Epithelial cell of prostate (primary cell): ENCODE data around the gene MIS12.

ENCODE experiments used
- DNase-seq: peaks from one replicate; pipeline ENCODE4 v3.0.0-alpha.2; 2011; ENCODE audit warnings: low read depth, low spot score
- H3K27ac ChIP-seq: fragments of 450-650 bp; 2 replicates; pipeline ENCODE4 v1.5.1; 2017; ENCODE audit warnings: mild to moderate bottlenecking

MIS12 gene

GRCh38 chr17:5499476-5500231, 13.3 kb downstream of the MIS12 start:
- no peak overlapping the region for H3K27ac ChIP-seq
- no peak for DNase-seq

DNA sequence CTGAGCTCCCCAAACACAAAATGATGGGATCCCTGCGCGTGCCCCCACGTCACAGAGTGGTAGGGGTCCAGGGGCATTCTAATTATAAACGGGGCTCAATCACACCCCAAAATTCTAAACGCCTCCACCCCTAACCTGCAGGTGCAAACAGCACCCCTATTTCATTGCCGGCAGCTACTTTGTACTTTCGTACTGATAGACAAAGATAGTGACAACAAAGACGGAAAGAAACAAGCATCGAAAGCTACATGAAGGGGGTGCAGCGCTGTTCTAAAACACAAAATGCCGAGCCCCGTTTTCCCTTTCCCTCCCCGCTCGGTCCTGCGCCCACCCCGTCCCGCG, 13.9 kb downstream of the MIS12 start:
- DNase-seq, result no peak
- no peak overlapping the region for H3K27ac ChIP-seq

DNA sequence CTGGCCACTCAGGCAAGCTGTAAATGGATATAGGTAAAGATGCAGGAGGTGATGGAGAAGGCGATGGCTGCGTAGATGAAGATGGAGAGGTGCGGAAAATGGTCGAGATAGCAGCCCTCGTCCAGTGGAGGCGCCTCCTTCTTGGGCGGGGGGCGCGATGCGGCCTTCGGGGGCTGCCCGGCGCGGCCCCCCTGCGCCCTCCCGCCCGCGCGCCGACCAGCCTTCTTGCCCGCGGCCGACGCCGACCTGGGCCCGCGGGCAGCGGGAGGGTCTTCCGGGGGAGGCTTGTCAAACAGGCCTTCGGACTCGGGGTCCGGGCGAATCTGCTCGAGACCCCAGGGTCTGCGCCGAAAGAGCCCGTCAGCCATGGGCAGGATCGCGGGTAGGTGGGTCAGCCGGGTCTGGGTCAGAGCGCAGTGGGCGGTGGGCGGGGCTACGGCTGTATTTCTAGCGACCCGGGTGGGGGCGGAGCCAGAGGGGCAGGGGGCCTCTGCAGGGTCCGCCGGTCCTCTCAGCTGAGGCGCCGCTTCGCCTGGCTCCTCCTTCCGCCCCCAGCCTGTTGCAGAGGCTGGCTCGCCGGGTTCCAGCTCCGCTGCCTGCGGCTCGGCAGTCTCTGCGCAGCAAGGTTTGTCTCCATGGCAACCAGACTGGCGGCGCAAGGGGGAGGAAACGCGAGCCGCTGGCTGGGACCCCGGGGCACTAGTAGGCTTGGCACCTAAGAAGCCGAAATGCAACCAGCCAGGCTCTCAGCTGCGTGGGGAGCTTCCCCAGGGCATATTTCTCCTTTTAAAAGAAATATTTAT, 14.4 kb downstream of the MIS12 start:
- no peak overlapping the region for H3K27ac ChIP-seq
- DNase-seq, result no peak

GRCh38 chr17:5501685-5502084, 15.3 kb downstream of the MIS12 start:
- no peak overlapping the region for H3K27ac ChIP-seq
- DNase-seq, result no peak

DNA sequence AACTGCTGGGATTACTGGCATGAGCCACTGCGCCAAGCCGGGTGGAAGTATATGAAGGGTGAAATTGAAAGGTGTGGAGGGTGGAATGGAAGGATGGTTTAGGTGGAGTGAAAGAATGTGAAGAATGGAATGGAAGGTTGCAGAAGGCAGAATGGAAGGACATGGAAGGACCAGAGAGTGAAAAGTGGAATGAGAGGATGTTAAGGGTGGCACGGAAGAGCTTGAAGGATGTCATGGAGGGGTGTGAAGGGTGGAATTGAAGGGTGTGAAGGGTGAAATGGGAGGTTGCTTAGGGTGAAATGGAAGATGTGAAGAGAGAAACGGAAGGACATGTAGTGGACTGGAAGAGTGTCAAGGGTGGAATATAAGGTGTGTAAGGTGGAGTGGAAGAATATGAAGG, 16.2 kb downstream of the MIS12 start:
- no peak for DNase-seq
- no peak overlapping the region for H3K27ac ChIP-seq

DNA sequence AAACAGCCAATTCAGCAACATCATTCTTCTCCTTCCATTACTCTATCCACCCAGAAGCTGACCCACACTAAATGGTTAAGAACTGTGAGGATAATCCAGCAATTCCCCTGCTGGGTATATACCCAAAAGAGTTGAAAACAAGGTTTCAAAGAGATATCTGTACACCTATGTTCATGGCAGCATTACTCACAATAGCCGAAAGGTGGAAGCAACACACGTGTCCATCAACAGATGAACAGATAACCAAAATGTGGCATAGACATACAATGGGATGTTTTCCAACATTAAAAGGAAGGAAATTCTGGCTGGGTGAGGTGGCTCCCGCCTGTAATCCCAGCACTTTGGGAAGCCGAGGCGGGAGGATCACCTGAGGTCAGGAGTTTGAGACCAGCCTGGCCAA, 19.9 kb downstream of the MIS12 start:
- no peak for DNase-seq
- H3K27ac ChIP-seq, result no peak overlapping the region

GRCh38 chr17:5508810-5509209, 22.4 kb downstream of the MIS12 start:
- peak overlapping the region; percentile 39 for H3K27ac ChIP-seq
- DNase-seq, result peak; percentile 29

- H3K27ac ChIP-seq, result peak overlapping the region; percentile 39
- peak; percentile 8 for DNase-seq
These were observed 23.1 kb downstream of the MIS12 start for GRCh38 chr17:5509482-5509881.

- DNase-seq, result peak; percentile 67
- peak overlapping the region; percentile 22 for H3K27ac ChIP-seq
These were observed 24.4 kb downstream of the MIS12 start for GRCh38 chr17:5510771-5511170.

GRCh38 chr17:5511401-5512225, 25.2 kb downstream of the MIS12 start:
- DNase-seq, result no peak

DNA sequence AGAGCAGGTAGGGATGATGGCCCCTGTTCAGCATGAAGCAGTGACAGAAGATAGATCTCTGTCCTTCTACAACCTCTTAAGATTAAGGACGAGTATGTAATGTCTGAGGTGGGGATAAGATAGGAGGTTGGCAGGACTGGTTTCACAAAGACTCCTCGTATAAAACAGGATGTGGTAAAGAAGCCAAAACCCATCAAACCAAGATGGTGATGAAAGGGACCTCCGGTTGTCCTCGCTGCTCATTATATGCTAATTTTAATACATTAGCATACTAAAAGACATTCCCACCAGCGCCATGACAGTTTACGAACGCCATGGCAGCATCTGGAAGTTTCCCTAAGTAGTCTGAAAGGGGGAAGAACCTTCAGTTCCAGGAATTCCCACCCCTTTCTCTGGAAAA, 27.3 kb downstream of the MIS12 start:
- H3K27ac ChIP-seq, result no peak overlapping the region
- DNase-seq, result no peak

More at GRCh38 chr17:5511401-5512225, 25.2 kb downstream of the MIS12 start:
- H3K27ac ChIP-seq, result peak overlapping the region; percentile 22

DNA sequence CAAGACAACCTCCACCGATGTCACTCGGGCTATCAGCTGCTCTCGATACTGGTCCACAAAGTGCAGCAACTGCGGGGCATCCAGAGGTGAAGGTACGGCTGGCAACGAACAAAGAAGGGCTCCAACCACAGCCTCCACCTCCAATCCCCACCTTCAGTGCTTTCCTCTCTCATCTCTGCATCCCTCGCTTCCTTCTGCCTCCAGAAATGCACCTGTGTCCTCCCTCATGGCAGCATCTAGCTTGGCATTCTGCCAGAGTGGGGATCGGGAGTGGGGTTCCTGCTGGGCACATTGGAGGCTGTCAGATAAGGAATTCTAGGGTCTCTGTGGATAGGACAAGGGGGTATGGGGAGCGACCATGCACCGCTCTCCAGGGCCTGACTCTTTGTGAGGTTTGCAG, 28.6 kb downstream of the MIS12 start:
- DNase-seq, result no peak
- H3K27ac ChIP-seq, result no peak overlapping the region

DNA sequence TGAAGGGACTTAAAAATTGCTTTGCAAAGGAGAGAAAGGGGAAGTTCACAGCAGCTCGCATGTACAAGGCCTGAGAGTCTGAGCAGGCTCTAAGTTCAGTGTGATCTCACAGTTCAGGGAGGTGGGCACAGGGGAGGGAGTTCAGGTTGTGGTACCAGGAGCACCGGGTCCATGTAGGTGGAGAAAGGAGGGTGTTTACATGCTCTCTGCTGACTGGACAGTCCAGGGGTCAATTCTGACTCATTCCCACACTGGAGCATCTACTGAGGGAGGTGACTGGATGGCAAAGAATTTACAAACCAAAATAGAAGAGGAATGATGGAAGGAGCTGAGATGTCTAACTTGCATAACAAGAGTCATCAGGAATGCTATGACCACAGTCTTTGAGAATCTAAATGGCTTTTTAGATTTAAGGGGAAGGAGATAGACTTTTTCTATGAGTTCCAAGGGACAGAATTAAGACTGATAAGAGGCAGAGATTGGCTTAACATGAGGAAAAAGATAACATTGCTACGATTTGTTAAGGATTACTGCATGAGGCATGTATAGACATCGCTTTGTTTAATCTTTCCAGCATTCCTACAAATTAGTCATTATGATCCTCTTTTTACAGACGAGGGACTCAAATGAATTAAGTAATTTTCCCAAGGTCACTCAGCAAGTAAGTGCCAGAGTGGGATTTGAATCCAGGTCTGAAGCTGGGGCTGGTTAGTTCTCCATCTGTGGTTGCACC, 29.9 kb downstream of the MIS12 start:
- no peak for DNase-seq
- H3K27ac ChIP-seq, result peak overlapping the region; percentile 50

DNA sequence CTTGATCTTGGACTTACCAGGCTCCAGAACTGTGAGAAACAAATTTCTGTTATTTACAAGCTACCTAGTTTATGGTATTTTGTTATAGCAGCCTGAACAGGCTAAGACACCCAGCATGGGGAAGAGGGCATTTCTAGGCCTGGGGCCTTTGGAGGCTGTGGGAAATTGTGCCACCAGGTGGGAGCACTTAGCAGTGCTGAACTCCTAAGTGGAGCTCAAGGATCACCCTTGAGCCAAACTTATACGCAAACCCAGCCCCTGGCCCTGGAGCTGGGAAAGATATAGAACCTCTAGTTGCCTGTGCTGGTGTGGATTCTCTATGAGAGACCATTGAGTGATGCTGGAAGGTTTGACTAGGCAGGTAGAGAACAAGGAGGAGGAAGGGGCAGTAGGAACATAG, 36.1 kb downstream of the MIS12 start:
- no peak for DNase-seq
- no peak overlapping the region for H3K27ac ChIP-seq

DNA sequence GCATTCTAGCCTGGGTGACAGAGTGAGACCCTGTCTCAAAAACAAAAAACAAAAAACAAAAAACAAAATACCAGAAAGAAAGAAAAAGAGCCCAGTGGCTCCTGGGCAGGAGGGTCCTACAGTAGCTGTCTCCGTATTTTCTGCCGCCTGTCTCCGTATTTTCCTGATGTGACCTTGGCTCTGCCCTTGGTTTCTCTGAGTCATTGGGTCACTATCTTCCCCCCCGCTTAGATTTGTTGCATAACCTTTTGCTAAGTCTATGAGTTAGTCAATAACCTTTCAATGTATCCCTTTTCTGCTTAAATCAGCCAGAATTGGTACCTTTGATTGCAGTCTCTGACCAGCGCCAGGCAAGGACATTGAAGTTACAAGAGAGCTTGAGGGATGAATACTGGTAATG, 36.9 kb downstream of the MIS12 start:
- no peak for DNase-seq
- no peak overlapping the region for H3K27ac ChIP-seq

DNA sequence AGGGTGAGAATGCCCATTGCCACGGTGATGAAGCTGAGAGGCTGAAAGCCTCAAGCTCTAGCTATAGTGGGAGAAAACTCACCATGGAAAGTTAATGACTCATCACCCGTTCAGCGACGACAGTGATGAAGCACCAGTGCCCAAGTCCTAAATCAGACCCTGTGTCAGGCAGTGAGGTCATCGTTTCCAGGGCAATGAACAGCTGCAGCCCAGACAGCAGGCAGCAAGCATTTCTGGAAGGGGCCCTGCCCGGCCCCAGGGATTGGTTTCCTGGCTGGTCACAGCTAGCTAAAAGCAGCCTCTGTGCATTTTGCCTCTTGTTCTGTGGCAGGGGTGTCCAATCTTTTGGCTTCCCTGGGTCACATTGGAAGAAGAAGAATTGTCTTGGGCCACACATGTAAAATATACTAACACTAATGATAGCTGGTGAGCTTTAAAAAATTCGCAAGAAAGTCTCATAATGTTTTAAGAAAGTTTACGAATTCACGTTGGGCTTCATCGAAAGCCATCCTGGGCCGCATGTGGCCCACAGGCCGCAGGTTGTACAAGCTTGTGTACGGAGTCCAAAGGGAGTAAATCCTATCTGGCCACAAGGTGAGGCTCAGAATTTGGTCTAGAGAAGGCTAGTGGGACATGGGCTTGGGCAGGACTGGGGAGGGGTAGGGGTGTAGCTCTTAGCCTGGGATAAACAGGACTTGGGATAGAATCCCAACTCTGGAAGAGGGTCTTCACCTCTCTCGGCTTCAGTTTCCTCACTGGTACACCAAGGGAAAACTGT, 40.6 kb downstream of the MIS12 start:
- DNase-seq, result peak; percentile 58
- H3K27ac ChIP-seq, result peak overlapping the region; percentile 25

- no peak for DNase-seq
- peak overlapping the region; percentile 25 for H3K27ac ChIP-seq
These were observed 41.4 kb downstream of the MIS12 start for GRCh38 chr17:5527601-5528250.

GRCh38 chr17:5530265-5531084, 44.1 kb downstream of the MIS12 start:
- H3K27ac ChIP-seq, result no peak overlapping the region
- no peak for DNase-seq
